GM04503 (cell line): ENCODE results near the gene LRRC8B.

ENCODE experiments used
- DNase-seq: peaks from one replicate; pipeline ENCODE4 v3.0.0-alpha.2; 2012; ENCODE audit warnings: low read depth

LRRC8B gene

DNA sequence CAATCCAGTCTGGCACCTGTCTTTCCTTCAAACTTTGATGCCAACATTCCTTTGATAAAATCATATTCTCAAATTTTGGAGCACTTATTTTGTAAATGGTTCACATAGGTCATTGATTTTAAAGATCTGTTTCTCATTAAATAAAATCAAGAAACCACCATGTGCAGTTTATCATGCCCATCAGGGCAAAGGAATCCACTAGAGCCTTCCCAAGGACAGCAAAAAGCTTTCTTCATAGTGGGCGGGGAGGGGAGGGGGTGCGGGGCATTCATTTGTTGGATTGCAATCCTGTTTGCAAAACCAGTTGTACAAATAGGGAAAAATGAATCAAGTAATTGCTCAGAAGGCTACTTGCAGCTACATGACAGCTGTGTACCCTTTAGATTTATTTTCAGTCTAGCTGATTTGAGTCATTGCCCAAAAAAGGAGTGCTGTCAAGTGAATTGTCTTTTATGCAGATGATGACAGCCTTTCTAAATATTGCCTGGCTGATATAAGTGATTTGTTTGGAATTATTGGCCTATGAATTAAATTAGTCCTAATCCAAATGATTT is 23.0 kb downstream of the LRRC8B start:
- no peak for DNase-seq

- DNase-seq = no peak
These were observed 23.7 kb downstream of the LRRC8B start for GRCh38 chr1:89548122-89548857.

DNA sequence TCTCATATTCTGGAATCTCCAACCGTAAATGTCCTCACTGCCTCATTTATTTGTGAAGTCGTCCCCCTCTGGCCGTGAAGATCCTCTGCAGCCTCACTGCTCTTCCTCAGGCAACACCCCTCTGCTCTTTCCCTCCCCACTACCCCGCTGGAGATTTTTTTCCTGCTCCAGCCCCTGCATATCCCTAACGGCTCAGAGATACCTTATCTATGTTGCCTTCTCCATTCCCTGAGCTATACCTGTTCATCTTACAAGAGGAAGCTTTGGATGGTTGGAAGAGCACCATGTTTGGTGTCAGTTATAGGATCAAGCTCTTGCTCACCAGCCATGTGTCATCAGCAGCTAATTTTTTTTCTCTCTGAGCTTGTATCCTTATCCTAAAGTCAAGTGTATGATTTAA is 26.4 kb downstream of the LRRC8B start:
- DNase-seq = no peak

DNA sequence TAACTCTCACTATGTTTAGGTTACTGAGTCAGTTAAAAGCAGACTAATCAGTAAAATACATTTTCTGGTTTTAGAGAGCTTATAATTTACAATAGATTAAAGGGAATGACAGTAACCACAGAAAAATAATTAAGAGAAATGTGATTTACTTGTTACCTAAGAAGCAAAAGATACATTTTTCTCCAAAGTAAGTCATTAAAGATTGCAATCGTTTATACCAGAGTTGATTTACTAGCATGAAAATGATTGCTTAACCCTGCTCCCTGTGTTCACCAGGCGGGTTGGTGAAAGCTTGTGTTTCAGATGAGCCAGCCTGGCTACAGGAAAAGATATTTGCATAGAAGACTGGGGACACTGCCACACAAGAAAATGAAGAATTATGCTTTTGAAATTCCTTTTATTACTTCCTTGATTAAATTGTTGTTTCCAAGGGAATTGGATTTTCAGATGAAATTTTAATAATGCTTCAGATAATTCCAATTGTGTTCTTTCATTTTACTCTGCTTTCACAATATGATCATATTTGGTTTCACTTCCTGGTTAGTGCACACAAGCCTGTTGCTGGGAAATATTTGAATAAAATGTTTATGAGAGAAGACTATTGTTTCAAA is 27.9 kb downstream of the LRRC8B start:
- no peak for DNase-seq

- no peak for DNase-seq
These were observed 28.5 kb downstream of the LRRC8B start for GRCh38 chr1:89553157-89553556.

DNA sequence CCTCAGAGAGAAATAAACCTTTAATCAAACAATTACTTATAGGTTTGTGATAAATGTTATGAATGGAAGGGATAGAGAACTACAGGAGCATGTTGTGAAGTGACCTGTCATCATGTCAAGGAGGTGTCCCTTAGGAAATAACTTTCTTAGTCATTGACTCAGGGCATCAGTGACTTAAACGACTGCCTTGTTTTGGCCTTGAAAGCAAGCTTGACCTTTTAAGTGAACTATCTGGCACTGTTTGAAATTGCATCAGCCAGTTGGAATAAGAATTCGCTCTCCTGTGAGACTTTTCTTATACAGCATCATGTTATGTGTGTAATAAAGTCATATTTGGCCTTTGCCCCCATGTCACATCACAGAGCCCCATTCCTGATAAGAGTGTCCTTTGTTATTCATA is 30.9 kb downstream of the LRRC8B start:
- DNase-seq = no peak

- DNase-seq = no peak
These were observed 32.3 kb downstream of the LRRC8B start for GRCh38 chr1:89556726-89557444.

DNA sequence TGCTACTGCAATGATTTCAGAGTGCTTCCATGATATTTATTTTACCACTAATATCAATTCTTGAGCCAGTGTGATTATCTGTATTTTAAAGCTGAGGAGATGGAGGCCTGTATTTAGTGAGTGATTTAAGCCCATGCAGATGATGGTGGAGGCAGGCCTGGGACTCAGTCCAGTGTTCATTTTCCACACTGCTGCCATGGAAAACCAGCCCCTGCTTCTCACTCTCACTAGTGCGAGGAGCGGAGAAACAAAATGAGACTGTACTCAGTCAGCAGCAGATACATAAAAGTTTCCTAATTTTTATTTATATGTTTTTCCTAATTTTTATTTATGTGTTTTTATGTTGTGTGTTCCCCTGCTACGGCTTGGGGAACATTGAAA is 32.8 kb downstream of the LRRC8B start:
- no peak for DNase-seq

- no peak for DNase-seq
These were observed 33.3 kb downstream of the LRRC8B start for GRCh38 chr1:89557956-89558355.

GRCh38 chr1:89563957-89564604 is 39.5 kb downstream of the LRRC8B start:
- DNase-seq = no peak

DNA sequence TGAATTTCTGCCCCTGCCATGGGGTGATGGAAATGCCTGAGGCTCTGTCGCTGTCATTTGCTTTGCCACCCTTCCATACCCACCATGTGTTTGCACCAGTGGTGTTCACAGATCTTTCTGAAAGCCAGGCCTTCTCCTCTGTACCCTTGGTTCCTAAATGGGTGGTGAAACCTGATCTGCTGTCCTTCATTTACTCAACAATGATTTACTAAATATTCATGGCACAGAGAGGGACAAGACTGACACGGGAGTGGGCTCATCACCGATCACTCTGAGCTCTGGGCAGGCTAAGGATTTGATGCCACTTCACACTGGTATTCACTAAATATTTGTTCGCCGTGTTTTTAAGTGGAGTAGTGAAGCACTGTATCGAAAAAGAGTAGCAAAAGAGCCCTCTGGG is 40.9 kb downstream of the LRRC8B start:
- DNase-seq = no peak

- DNase-seq = no peak
These were observed 42.1 kb downstream of the LRRC8B start for GRCh38 chr1:89566761-89567174.

DNA sequence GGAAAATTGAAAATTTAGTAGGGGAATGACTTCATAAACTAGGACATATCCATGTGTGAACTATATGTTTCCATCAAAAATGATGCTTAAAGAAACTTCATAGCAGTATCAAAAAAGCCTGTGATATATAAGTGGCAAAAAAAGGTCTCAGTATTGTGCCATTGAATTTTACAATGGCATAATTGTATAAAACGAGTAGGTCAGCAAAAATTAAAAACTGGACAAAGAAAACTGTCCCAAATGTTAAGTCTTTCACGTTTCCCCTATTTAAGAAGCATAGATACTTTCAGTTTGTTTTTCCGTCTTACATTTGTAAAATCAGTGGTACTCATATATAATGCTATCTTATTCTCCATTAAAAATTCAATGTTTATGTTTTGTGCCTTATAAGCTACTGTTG is 43.2 kb downstream of the LRRC8B start:
- DNase-seq = no peak

GRCh38 chr1:89573410-89573809 is 48.8 kb downstream of the LRRC8B start:
- no peak for DNase-seq

DNA sequence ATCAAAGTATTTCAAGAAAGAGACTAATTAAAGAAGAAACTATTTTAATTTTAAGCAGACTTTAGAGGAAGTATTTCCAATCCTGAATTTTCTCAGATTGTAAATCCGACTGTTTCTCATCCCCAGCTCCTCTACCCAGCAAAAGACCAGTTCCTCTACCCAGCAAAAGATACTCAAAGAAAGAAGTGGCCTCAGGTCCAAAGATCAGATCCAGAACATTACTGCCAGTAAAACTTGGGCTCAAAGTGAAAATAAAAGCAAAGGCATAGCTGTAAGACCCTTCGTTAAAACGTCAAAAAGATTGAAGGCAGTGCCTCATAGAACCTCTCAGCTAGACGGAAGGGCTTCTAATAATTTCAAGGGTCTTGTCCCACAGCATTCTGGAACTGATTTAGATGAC is 50.0 kb downstream of the LRRC8B start:
- no peak for DNase-seq

DNA sequence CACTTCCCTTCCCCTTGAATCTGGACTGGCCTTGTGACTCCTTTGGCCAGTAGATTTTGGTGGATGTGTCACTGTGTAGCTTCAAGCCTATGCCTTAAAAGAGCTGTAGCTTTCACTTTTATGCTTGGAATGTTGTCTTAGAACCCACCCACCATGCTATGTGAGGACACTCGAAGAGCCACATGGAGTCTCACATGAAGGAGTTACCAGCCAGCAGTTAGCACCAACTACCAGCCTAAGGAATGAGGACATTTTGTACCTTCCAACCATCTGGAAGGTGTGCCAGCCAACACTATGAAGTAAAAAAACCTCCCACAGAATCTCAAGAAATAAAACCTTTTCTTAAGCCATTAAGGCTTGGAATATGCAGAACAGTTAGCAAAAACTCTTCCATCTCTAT is 50.6 kb downstream of the LRRC8B start:
- DNase-seq = no peak

DNA sequence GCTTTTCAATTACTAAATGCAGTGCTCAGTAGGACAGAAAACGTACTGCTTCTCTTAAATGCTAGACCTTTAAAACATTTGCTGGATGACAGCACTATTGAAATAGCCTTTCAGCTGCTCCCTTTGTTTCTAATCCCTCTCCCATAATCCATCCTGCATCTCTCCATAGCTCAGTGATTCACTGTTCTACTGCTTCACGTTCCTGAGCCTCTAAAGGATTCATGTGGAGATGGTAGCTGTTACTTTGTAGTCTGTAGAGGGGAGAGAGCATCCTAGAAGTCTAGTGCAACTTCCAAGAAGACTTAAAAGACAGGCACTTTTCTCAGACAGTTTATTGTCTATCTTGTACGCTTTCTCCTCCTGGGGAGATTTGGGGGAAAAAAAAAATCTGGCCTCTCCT is 51.4 kb downstream of the LRRC8B start:
- no peak for DNase-seq

DNA sequence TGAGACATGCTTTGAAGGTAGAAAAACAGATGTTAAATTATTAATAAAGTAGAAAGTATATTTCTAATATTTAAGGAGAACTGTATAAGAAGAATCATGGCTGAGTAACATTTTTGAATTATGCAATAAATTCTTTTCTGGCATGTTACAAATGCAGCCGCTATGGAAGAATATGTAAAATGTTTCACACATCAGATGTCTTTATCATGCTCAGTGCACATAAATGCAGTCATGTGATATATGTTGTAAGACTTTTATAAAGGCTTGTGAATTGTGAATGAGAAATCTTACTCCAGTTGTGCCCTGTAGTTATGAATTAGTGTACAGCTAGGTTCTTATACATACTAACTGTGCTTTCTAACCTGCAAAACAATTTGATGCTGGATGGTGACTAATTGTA is 53.5 kb downstream of the LRRC8B start:
- no peak for DNase-seq

DNA sequence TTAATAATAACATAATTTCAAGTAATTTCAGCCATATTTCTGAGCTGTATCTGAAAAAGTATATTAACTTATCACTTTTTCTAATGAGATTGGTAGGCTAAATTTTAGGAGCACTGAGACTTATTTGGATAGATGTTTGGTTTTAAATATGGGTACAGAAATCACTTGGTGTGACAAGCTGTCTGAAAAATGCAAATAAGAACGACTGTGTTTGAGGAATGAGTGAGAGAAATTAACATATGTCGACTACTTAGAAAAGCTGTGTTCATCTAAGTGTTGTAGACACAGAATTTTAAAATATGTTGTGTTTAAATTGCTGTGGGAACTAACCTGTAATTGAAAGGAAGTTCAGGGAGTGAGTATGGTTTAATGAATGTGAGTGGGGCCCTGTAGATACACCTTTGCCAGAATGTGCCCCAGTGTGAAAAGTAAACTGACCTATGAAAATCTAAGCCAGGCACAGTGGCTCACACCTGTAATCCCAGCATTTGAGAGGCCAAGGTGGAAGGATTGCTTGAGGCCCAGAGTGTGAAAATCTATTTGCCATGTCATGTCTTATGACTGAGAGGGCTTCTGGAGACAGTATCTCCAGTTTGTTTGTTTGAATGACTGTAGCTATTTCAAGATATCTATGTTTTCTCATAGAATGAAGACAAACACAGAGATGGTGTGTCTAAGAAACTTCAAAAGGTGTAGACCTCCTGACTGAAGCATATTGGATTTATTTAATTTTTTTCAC is 54.5 kb downstream of the LRRC8B start:
- DNase-seq = no peak

GRCh38 chr1:89580036-89580435 is 55.4 kb downstream of the LRRC8B start:
- no peak for DNase-seq

- DNase-seq = no peak
These were observed 57.2 kb downstream of the LRRC8B start for GRCh38 chr1:89581859-89582258.

DNA sequence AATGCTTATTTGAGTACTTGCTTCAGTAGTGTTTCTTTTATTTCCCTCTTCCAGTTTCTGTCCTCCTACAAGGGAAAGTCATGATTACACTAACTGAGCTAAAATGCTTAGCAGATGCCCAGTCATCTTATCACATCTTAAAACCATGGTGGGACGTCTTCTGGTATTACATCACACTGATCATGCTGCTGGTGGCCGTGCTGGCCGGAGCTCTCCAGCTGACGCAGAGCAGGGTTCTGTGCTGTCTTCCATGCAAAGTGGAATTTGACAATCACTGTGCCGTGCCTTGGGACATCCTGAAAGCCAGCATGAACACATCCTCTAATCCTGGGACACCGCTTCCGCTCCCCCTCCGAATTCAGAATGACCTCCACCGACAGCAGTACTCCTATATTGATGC is 57.9 kb downstream of the LRRC8B start:
- no peak for DNase-seq
